Naive thymus-derived CD8-positive, alpha-beta T cell (primary cell): ENCODE measurements around the gene ATP5F1D. TPM values are rescaled to one million over a fixed set of nuclear protein-coding genes. Genes with fewer than 3 reads are reported as not detected.

Source experiments
- ATAC-seq, 2 donors: fragments of 150-1000 bp; cut with Tn5 transposase in 1 of 2; sonication (Bioruptor Pico), chemical (Tn5 transposase) in 1 of 2; 1 replicate in 1 of 2; 2 replicates in 1 of 2; pipeline ENCODE4 v1.10.0; 2021; ENCODE audit warnings: mild to moderate bottlenecking in 2 of 2, moderate library complexity in 2 of 2
- POLR2A ChIA-PET: fragments of 350-600 bp; sonication (Branson Sonifier 250); formaldehyde crosslinking; loops from one replicate; lab custom pipeline; 2021; ENCODE audit warnings: antibody characterized with exemption; lab: Charles Lee
- DNase-seq, 10 donors: peaks; one replicate each; pipeline versions ENCODE4 v3.0.0 to v3.0.0-alpha.2; 2020 to 2022
- H3K27ac Mint-ChIP-seq, 10 donors: one replicate each; pipeline ENCODE4 v1.8.0; 2020 to 2022; ENCODE audit warnings: mild to moderate bottlenecking in 10 of 10, mixed read lengths in 10 of 10, moderate library complexity in 4 of 10, inconsistent platforms in 1 of 10
- H3K27me3 Mint-ChIP-seq, 5 donors: one replicate each; pipeline ENCODE4 v1.8.0; 2021 to 2022; ENCODE audit warnings: mixed read lengths in 5 of 5
- H3K36me3 Mint-ChIP-seq, 3 donors: one replicate each; pipeline ENCODE4 v1.8.0; 2020 to 2022; ENCODE audit warnings: mixed read lengths in 3 of 3, mild to moderate bottlenecking in 2 of 3, inconsistent platforms in 1 of 3
- H3K4me1 Mint-ChIP-seq, 4 donors: one replicate each; pipeline ENCODE4 v1.8.0; 2021 to 2022; ENCODE audit warnings: mixed read lengths in 4 of 4
- H3K4me3 Mint-ChIP-seq, 10 donors: one replicate each; pipeline ENCODE4 v1.8.0; 2020 to 2022; ENCODE audit warnings: mild to moderate bottlenecking in 10 of 10, mixed read lengths in 10 of 10, moderate library complexity in 6 of 10, inconsistent platforms in 1 of 10
- H3K9me3 Mint-ChIP-seq, 9 donors: one replicate each; pipeline ENCODE4 v1.8.0; 2020 to 2022; ENCODE audit warnings: mixed read lengths in 9 of 9, mild to moderate bottlenecking in 3 of 9, inconsistent platforms in 1 of 9, moderate library complexity in 1 of 9
- polyA plus RNA-seq, 3 donors: library from polyadenylated mRNA; unstranded; fragments of 300-500 nt; fragmentation: Illumina TruSeq; gene quantifications; one replicate each; pipeline ENCODE4 v1.2.3, GENCODE V29; 2021
- total RNA-seq, 8 experiments: library from RNA in 2 of 8; stranded (reverse) in 2 of 8; gene quantifications; one replicate each; pipeline ENCODE4 v1.2.3 and lab custom pipeline; 2021 to 2026

The ATP5F1D gene
- total and polyA plus RNA-seq, 5 experiments from 2014 or later: 83.9 to 264 (median 214) TPM

DNA sequence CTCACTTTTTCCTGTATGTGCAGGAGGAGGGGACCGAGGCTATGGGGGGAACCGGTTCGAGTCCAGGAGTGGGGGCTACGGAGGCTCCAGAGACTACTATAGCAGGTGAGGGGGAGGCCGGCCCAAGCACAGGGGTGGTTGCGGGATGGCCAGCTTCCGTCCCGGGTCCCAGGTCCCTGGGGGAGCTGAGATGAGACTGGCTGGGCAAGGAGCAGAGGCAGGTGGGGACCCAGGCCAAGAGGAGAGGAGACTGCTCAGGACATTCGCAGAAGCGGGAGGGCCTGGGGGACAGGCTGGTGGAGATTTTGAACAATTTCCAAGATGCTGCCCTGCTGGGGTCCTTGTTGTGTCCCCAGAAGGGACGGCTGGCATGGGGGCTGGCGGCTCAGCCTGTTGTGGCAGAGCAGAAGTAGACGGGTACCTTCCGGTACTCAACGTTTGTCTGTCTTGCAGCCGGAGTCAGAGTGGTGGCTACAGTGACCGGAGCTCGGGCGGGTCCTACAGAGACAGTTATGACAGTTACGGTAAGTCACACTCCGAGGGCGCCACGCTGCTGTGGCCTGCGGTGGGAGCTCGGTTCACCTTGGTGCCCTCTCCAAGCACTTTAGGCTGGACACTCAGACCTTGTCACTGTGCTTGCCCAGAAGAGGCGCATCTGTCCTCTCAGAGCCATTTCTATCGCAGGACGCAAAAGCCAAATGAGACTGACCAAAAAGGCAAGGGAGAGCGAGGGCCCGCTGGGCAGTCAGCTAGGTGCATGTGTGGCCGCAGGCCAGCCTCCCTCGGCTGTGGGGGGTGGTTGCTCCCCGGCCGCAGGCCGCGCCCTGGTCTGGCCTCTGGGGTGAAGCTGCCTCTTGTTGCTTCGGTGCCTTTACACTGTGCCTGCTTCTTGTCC is 30.2 kb downstream of the ATP5F1D start:
- DNase-seq (no peak), ATAC-seq (no peak)
- POLR2A ChIA-PET: interaction anchor here (0.6 to 1.9 kb wide), 11 partner anchors 8 to 334 kb away, joined by 3 to 10 read pairs (median 3); partner anchors contain the start of genes GPX4 and NDUFS7
- Mint-ChIP-seq H3K27me3 (no peaks in the 10 kb centered on the region), H3K9me3 (no peaks in the 10 kb centered on the region), H3K4me3 (peak overlapping the region; percentile 82 to 93 (median 89)), H3K27ac (peak overlapping the region; percentile 80 to 95 (median 93)), H3K4me1 (peaks cover 37 to 74% (median 70%) of the 10 kb centered on the region in 4 donors), H3K36me3 (peaks cover 0 to 47% (median 15%) of the 10 kb centered on the region in 3 donors)

DNA sequence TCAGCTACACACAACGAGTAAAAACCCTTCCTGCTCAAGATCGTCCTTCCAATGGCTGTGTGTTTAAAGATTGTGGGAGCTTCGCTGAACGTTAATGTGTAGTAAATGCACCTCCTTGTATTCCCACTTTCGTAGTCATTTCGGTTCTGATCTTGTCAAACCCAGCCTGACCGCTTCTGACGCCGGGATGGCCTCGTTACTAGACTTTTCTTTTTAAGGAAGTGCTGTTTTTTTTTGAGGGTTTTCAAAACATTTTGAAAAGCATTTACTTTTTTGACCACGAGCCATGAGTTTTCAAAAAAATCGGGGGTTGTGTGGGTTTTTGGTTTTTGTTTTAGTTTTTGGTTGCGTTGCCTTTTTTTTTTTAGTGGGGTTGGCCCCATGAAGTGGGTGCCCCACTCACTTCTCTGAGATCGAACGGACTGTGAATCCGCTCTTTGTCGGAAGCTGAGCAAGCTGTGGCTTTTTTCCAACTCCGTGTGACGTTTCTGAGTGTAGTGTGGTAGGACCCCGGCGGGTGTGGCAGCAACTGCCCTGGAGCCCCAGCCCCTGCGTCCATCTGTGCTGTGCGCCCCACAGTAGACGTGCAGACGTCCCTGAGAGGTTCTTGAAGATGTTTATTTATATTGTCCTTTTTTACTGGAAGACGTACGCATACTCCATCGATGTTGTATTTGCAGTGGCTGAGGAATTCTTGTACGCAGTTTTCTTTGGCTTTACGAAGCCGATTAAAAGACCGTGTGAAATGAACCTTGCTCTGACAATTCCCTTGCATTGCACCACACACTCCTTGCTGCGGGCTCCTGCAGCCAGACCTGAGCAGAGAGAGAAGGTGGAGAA is 31.1 kb downstream of the ATP5F1D start:
- H3K4me3 Mint-ChIP-seq: peak overlapping the region; percentile 22 to 93 (median 62)
- ATAC-seq (no peak), DNase-seq (no peak)
- no peaks in the 10 kb centered on the region for H3K27me3 Mint-ChIP-seq
- peaks cover 0 to 52% (median 15%) of the 10 kb centered on the region in 3 donors for H3K36me3 Mint-ChIP-seq
- H3K27ac Mint-ChIP-seq: peak overlapping the region; percentile 75 to 94 (median 84)
- H3K9me3 Mint-ChIP-seq: no peaks in the 10 kb centered on the region
- peaks cover 37 to 69% (median 68%) of the 10 kb centered on the region in 4 donors for H3K4me1 Mint-ChIP-seq
- POLR2A ChIA-PET: interaction anchor here (0.6 to 3.9 kb wide), 13 partner anchors 19 to 335 kb away, joined by 3 to 43 read pairs (median 6); partner anchors contain the start of genes GPX4, NDUFS7 and POLR2E

DNA sequence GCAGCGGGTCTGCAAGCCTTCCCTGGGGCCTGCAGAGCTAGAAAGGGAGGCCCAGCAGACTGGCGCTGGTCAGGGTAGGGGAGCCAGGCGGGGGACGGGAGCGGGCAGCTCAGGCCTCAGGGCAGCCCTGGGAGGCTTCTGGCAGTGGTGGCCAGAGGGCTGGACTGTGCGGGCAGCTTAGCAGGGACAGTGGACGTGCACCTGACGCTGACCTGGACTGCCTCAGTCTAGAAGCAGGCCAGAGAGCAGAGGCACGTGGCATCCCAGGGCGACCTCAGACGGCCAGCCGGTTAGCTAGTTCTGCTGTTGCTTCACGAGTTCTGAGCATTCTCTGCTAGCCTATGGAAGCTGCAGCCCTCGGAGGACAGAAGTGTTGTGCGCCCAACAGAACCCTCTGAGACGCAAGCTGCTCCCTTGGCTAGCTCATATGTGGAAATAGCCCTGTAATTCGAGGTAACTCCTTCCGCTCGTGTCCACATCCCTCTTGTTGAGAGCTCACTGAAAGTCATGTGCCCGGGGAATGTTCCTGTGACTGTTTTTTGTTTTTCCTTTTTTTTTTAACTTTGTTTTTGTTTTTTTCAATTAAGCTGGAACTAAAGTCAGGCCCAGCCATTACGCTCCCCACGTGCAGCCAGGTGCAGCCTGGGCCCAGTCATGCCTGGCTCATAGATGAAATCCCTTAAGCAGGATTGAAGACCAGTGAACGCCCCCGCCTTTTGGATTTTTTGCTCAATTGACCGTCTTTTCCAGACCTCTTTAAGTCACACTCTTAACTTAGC is 31.9 kb downstream of the ATP5F1D start:
- peak overlapping the region; percentile 79 to 94 (median 86) for H3K27ac Mint-ChIP-seq
- H3K4me3 Mint-ChIP-seq: peak overlapping the region; percentile 41 to 93 (median 62)
- no peaks in the 10 kb centered on the region for H3K9me3 Mint-ChIP-seq
- H3K4me1 Mint-ChIP-seq: peaks cover 35 to 66% (median 64%) of the 10 kb centered on the region in 4 donors
- no peaks in the 10 kb centered on the region for H3K27me3 Mint-ChIP-seq
- H3K36me3 Mint-ChIP-seq: peaks cover 0 to 58% (median 15%) of the 10 kb centered on the region in 3 donors
- DNase-seq (no peak), ATAC-seq (no peak)
- POLR2A ChIA-PET: interaction anchor here (0.6 to 3.9 kb wide), 12 partner anchors 20 to 450 kb away, joined by 3 to 43 read pairs (median 4); partner anchors contain the start of genes ABCA7 and POLR2E

DNA sequence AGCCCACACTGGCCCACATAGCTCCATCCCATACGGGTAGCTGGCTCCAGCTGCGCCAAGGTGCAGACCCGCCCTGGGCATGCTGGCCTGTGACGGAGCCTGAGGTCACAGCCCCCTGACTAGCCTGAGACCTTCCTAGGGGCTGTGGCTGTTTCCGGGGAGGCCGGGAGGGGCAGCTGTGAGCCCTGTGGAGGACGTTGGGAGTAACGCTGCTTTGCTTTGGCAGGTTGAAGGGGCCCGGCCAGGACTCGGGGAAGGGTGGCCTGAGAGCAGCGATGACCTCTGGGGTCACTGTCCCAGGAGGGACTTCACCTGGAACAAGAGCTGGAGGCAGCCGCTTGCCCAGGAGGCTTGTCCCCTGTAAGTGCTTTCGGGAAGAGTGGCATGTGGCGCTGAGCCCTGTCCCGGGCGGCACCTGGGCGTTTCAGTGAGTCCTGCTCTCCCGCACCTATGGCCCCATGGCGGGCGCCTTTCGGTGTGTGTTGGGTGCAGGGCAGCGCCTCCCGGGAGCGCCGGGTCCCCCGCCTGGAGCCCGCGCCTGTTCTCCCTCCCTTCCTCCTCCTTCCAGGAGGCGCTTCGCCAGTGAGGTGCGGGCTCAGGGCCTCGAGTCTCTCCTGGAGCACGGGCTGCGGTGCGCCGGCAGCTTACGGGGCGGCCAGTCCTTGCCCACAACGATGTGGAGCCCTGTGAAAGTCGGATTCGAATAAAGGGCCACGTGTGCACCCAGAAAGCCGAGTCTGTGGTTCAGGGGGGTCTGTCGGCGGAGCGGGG is 32.7 kb downstream of the ATP5F1D start:
- peaks cover 0 to 63% (median 15%) of the 10 kb centered on the region in 3 donors for H3K36me3 Mint-ChIP-seq
- ATAC-seq: no peak
- peak overlapping the region; percentile 71 to 94 (median 87) for H3K27ac Mint-ChIP-seq
- peak overlapping the region in 9 of 10 donors; percentile 41 to 85 (median 63) for H3K4me3 Mint-ChIP-seq
- DNase-seq: no peak
- no peaks in the 10 kb centered on the region for H3K27me3 Mint-ChIP-seq
- POLR2A ChIA-PET: interaction anchor here (0.6 to 3.9 kb wide), 12 partner anchors 21 to 630 kb away, joined by 3 to 43 read pairs (median 4); partner anchors contain the start of genes ABCA7 and REEP6
- no peaks in the 10 kb centered on the region for H3K9me3 Mint-ChIP-seq
- H3K4me1 Mint-ChIP-seq: peaks cover 28 to 59% (median 58%) of the 10 kb centered on the region in 4 donors

DNA sequence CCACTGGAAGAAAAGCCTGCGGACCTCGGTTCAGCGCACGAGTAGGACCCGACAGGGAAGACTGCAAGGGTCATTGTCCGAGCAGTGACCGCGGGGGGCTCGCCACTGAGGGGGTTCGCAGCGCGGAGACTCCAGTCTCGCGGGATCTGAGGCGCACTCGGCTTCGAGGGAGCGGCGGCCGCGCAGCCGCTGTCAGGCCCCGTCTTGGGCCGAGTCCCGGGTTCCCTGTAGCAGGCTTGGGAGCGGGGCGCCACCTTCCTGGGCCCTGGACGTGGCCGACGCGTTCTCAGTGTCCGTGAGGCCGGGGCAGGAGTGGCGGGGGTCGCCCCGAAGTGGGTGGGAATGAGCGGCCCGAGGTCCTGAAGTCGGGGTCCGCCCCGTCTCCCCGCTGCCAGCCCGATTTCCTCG is 33.3 kb downstream of the ATP5F1D start:
- H3K36me3 Mint-ChIP-seq: peaks cover 0 to 68% (median 15%) of the 10 kb centered on the region in 3 donors
- H3K9me3 Mint-ChIP-seq: no peaks in the 10 kb centered on the region
- peak overlapping the region in 6 of 10 donors; percentile 27 to 85 (median 68) for H3K4me3 Mint-ChIP-seq
- peaks cover 32 to 62% (median 60%) of the 10 kb centered on the region in 4 donors for H3K4me1 Mint-ChIP-seq
- no peaks in the 10 kb centered on the region for H3K27me3 Mint-ChIP-seq
- POLR2A ChIA-PET: interaction anchor here (0.6 to 3.9 kb wide), 37 partner anchors 9 to 630 kb away, joined by 3 to 43 read pairs (median 5); partner anchors contain the start of genes ARHGAP45, ATP5F1D, CNN2 and GPX4
- ATAC-seq (no peak), DNase-seq (no peak)
- peak overlapping the region in 7 of 10 donors; percentile 41 to 89 (median 71) for H3K27ac Mint-ChIP-seq

DNA sequence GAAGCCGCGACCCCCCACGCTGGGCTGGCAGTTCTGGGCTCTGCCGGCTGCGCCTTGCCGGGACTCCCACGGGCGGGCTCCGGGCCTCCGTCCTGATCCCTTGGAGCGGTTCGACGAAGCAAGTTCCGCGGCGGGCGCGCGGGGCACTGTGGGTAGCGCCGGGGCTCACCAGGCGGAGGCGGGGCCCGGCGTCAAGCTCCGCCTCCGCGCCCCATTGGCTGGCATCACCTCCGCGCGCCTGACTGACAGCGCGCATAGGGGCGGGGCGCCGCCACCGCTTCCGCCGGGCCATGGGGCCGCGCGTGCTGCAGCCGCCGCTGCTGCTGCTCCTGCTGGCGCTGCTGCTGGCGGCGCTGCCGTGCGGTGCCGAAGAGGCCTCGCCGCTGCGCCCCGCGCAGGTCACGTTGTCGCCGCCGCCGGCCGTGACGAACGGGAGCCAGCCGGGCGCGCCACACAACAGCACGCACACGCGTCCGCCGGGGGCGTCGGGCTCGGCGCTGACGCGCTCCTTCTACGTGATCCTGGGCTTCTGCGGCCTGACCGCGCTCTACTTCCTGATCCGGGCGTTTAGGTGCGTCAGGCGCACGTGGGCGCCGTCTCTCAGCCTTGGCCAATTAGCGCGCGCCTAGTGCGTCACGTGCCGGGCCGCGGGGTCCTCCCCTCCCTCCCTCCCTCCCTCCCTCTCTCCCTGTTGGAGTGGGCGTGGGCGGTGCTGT is 33.9 kb downstream of the ATP5F1D start, which contains the start of gene FAM174C:
FAM174C (plus strand) TSS at position 271 of the 716 bp plus-strand sequence; CDS start at position 291, 20 bp downstream.
- Mint-ChIP-seq H3K4me3 (peak within 1 kb of the TSS; percentile 76 to 92 (median 87)), H3K27ac (peak within 1 kb of the TSS; percentile 85 to 98 (median 96)), H3K4me1 (peaks cover 29 to 62% (median 58%) of the 10 kb centered on the region in 4 donors), H3K9me3 (no peaks in the 10 kb centered on the region), H3K27me3 (no peaks in the 10 kb centered on the region), H3K36me3 (peaks cover 0 to 64% (median 15%) of the 10 kb centered on the region in 3 donors)
- DNase-seq (peak; percentile 93 to 98 (median 96)), ATAC-seq (peak; percentile 81 to 84)
- POLR2A ChIA-PET: interaction anchor here (0.6 to 3.9 kb wide), 34 partner anchors 9 to 575 kb away, joined by 3 to 43 read pairs (median 5); partner anchors contain the start of genes ARHGAP45, ATP5F1D, CNN2 and GPX4

DNA sequence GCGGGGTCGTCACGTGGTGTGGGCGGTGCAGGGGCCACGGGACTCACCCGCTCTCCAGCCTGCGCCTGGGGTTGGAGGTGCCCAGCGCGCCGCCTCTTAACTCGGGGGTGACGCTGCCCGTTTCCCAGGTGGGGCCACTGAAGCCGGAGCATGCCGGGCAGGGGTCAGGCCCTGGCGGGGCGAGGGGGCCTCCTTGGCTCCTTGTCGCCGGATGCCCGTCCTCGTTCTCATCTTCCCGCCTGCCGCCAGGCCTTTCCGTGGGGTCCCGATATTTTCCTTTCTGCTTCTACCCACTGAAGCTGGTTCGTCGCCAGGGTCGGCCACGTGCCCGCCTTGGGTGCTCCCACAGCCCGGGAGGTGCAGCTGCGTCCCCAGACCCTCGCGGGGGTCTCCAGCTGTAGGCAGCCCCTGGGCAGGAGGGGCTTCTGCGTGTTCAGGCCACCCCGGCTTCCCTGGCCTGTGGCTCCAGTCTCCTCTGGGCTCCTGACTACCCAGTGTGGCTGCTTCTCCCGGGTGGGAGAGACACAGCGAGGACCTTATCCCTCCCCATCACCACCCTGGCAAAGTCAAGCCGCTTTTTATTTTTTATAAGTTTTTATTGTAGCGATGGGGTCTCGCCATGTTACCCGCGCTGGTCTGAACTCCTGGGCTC is 34.6 kb downstream of the ATP5F1D start:
- ATAC-seq (no peak), DNase-seq (no peak)
- H3K27me3 Mint-ChIP-seq: no peaks in the 10 kb centered on the region
- peaks cover 29 to 55% (median 52%) of the 10 kb centered on the region in 4 donors for H3K4me1 Mint-ChIP-seq
- peaks cover 0 to 57% (median 15%) of the 10 kb centered on the region in 3 donors for H3K36me3 Mint-ChIP-seq
- H3K4me3 Mint-ChIP-seq: peak overlapping the region; percentile 76 to 92 (median 87)
- H3K27ac Mint-ChIP-seq: peak overlapping the region; percentile 83 to 98 (median 96)
- no peaks in the 10 kb centered on the region for H3K9me3 Mint-ChIP-seq
- POLR2A ChIA-PET: interaction anchor here (1.2 to 3.9 kb wide), 8 partner anchors 10 to 250 kb away, joined by 5 to 43 read pairs (median 7); partner anchors contain the start of genes ATP5F1D and CNN2

DNA sequence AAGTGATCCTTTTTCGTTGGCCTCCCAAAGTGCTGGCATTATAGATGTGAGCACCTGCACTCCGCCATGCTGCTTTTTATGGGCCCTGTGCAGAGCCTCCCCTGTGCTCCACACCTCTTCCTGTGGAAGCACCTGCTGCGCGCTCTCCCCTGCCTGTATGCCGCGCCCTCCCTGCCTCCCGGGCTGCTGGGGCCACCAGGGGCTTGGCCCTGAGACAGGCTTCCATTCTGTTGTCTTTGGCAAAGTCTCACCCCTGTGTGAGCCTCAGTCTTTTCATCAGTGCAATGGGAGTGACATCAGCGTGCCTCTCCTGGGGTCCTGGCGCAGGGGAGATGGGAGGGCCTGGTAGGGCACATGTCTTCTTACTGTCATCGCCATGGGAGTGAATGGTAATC is 35.1 kb downstream of the ATP5F1D start:
- Mint-ChIP-seq H3K27ac (peak overlapping the region; percentile 83 to 98 (median 96)), H3K9me3 (no peaks in the 10 kb centered on the region), H3K4me1 (peaks cover 23 to 50% (median 47%) of the 10 kb centered on the region in 4 donors), H3K27me3 (no peaks in the 10 kb centered on the region), H3K4me3 (peak overlapping the region; percentile 76 to 92 (median 87)), H3K36me3 (peaks cover 0 to 52% (median 12%) of the 10 kb centered on the region in 3 donors)
- POLR2A ChIA-PET: interaction anchor here (1.7 to 3.9 kb wide), 4 partner anchors 10 to 106 kb away, joined by 7 to 43 read pairs (median 18); partner anchors contain the start of gene ATP5F1D
- no peak for ATAC-seq
- peak in 2 of 10 donors; percentile 40 to 43 for DNase-seq

DNA sequence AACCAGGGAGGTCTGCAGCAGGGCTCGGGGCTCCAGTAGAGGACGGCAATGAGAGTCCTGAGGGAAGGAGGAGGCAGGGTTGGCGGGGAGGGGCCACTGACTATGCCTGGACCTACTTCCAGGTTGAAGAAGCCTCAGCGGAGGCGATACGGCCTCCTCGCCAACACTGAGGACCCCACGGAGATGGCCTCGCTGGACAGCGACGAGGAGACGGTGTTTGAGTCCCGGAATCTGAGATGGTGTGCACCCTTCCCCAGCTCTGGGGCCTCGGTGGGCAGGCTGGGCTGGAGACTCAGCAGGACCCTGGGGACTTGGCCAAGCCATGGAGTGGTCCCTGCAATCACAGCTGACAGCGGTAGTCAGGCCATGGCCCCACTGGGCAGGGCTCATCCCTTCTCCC is 35.5 kb downstream of the ATP5F1D start:
- ATAC-seq (no peak), DNase-seq (no peak)
- Mint-ChIP-seq H3K27me3 (no peaks in the 10 kb centered on the region), H3K9me3 (no peaks in the 10 kb centered on the region), H3K4me3 (peak overlapping the region; percentile 76 to 92 (median 87)), H3K36me3 (peaks cover 0 to 48% (median 12%) of the 10 kb centered on the region in 3 donors), H3K4me1 (peaks cover 22 to 46% (median 42%) of the 10 kb centered on the region in 4 donors), H3K27ac (peak overlapping the region in 9 of 10 donors; percentile 85 to 98 (median 96))
- POLR2A ChIA-PET: interaction anchor here (0.6 to 3.1 kb wide), 5 partner anchors 8 to 168 kb away, joined by 3 to 28 read pairs (median 4); partner anchors contain the start of gene CIRBP
